NCI-H187 (cell line): ENCODE results near the gene CFAP100.

Experiments used
- DNase-seq, 2 experiments: peaks; one replicate each; lab custom pipeline; 2025; lab: John Stamatoyannopoulos, UW

The CFAP100 gene

DNA sequence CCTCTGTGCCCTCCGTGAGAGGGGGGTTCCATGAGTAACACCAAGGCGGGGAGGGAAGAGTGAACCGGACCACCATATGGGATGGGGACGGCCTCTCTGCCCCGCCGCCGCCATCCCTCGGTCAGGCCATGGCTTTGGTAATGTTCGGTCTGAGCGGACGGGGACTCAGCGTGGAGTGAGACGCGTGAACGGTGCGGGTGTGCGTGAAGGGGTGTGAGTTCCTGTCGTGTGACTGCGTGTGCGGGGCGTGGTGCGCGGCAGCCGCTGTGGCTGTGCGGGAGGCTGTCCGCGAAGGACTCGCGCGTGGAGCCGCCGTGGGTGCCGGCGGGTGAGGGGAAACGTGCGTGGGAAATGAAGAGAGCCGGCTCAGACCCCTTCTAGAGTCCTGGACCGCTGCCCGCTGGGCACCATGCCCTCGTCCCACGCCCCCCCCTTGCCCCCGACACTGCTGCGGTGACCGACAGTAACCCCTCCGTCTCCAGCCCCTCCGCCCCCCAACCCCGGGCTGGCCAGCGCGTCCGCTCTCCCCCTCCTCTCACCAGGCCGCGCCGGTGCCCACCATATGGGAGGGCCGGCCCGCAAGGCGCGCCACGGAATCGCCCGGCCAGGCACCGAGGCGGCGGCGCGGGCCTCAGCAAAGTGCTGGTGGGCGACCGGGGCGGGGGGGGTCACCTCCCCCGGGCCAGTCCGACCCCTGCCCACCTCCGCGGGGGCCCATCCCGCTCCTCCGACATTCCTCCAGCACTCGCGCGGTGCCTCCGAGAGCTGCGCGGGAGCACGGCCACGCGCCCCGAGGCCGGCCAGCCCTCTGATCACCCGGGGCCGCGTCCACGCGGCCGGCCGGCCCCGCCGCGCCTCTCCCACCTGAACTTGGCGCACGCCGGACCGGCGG, 38.1 kb upstream of the CFAP100 start:
- no peak for DNase-seq

DNA sequence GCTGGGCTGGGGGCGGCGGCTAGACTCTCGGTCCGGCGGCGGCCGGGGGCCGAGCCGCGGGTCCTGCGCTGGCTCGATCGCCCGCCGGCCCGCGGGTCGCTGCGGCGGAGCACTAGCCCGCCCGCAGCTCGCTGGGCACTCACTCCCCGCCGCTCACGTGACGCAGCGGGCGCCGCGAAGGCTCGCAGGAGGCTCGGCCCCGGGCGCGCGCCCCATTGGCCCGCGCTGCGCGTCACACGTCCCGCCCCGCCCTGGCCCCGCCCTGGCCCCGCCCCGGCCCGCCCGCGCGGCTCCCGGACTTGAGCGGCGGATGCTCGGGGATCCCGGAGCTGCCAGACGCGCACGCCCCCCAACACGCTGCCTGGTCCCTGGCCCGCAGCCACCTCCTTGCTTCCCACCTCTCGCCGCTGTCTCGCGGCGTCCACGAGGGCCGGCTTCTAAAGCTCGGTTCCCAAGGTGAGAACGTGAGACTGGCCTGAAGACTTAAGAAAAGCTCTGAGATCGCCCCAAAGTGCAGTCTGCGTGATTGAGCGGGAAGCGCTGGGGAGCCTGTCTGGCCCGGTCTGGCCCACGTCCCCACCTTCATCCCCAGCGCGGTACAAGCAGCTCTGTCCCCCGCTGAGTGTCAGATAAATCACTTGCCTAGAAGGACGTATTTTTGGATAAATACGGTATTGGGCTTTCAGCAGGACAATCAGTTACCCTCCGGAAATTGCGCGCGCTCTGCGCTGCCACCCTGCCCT, 37.2 kb upstream of the CFAP100 start, which contains the start of gene KLF15:
Gene KLF15 (minus strand): TSS at position 114 of the 743 bp plus-strand sequence. CDS start 4,486 bp downstream, outside the sequence.
- DNase-seq = peak; percentile 7 to 60

DNA sequence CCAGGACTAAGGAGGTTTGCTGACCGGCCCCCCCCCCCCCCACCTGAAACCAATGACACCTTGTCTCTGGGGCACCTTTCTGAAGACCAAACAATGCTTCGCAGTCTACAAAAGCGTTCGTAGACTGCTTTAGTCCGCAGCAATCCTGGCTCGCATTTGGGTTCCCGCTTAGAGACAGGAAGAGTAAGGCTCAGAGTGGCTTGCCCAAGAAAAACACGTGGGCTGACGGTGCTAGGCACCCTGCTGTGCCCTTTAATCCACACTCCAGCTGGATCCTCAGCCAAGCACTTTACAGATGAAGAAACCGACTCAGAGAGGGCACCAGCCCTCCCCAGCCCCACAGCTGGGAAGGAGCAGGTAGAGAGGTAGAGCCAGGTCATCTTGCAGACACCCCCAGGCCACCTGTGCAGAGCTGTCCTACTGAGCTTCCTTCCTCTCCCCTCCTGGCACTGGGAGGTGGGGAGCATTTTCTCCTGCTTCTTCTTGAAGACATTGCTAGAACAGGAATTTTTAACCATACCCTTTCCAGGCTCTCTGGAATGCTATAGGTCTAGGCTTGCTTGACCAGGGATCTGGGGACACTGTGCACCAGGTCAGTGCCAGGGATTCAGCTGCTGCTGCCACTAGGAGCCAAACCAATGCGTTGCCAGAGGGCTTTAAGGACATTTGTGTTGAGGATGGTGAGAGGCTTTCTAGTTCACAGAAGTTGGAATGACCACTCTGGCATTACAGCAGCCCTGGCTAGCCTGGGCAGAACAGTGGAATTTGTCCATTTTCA, 36.5 kb upstream of the CFAP100 start:
- no peak for DNase-seq

DNA sequence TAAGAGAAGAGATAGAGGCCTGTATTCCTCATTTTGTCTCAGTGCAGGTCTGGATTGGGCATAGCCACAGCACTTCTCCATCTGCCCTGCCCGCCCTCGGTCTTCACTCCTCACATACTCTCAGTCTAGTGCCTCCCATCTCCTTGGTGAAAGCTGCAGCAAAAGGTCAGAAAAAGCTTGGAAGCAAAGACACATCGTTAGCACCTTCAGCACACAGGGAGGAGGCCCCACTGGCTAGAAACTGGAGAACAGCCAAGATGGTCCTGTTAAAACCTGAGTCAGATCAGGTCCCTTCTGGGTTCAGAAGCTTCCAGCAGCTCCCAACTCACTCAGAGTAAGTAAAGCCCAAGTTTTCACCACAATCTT, 35.9 kb upstream of the CFAP100 start:
- no peak for DNase-seq

DNA sequence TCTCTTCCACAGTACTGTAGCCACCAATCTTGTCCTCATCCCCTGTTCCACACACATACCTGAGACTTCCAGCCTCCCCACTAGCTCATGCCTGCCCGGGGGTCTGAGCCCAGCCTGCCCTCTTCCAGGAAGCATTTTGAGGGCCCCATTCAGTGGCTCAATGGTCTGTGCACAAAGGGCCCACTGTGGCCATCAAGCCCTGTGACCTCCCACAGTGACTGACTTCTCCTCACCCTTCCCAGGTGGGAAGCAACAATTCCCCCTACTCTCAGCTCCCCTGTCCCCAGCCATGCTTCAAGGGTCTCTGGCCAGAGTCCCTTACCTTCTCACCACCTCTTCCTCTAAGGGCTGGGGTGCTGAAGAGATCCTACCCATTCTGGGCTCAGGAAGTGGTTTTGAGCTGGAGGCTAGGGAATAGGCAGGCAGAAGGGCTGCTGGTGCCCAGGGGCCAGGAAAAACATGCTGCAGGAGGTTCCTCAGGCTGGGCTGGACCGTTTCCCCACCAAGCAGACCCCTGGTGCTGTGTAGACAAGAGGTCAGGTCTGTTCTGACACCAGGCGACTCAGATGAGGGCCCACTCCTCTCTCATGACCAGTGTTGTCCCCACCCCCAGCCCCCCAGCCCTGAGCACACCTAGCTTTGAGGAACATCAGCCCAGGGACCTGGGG, 34.5 kb upstream of the CFAP100 start:
- no peak for DNase-seq

DNA sequence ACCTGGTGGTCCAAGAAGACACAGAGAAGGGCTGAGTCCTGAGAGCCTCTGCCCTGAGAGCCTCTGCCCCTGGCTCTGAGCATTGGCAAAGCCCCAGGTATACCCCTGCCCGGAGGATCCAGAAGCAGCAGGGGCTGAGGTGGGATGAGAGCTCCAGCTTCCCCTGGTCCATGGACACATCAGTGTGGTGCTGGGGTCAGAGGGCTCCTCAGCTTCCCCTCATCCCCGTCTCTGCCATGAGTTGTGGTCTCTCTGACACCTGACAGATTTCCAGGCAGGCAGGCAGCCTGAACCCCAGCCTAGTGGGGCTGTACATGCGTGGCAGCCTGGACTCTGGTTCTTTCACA, 34.0 kb upstream of the CFAP100 start:
- no peak for DNase-seq

DNA sequence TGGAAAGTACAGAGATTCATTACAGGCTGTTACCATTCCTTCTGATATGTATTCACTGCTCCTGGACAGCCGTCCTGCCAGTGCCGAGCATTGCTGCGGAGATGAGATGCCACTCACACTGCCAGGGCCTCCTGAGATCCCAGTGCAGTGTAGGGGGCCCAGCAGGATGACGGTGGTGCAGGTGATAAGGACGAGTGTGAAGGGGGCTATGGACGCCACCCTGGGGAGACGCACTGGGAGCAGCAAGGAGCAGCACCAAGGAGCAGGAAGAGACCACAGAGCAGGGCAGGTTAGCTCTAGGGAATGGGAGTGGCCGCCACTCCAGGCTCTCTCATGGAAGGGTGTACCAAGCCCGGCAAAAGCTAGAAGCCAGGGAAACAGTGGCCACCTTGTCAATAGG, 33.5 kb upstream of the CFAP100 start:
- no peak for DNase-seq

DNA sequence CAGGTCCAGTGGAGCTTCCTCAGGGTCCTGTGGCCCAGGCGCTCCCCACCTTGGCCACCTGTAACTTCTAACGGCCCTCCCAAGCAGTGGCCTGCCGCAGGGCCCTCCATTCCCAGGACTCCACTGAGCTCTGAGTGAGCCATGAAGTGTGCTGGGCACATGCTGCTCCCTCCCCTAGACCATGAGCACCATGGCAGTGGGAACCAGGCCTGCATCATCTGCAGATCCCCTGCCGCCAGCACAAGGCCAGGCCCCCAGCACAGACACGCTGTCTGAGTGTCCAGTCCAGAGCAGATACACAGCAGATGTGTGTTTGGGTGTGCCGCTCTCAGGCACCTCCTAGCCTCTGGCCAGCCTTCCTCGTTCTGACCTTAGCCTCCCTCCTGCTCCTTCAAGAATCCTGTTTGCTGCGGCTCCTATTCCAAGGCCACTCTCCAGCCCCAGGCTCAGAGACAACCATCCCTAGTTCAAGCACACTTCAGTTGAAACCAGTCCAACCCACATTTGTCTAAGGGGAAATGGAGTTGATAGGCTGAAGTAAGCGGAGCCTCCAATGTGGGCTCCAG, 30.5 kb upstream of the CFAP100 start:
- DNase-seq = no peak

DNA sequence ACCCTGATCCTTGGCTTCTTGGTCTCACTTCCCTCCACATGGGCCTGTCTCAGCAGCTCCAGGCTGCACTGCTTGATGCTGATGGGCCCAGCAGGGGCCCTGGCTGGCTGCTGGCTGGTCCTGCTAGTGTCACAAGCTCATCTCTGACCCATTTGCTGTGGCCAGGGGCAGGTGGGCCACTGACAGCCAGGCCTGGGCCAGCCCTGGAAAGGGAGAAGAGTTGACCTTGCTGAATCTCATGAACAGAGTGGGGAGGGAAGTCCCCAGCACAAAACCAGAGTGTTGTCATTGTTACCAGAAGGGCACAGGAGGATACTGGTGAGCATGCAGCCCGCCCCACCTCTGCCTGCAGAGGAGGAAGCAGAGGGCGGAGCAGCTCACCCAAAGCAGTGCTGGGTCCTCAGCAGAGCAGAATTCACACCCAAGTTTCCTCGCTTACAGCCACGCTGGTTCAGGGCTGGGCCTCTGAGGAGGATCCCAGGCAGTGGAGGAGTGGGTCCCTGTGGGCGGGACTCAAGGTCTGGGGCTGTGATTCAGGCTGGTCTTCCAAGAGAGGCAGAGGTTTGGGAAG, 29.9 kb upstream of the CFAP100 start:
- DNase-seq = no peak

DNA sequence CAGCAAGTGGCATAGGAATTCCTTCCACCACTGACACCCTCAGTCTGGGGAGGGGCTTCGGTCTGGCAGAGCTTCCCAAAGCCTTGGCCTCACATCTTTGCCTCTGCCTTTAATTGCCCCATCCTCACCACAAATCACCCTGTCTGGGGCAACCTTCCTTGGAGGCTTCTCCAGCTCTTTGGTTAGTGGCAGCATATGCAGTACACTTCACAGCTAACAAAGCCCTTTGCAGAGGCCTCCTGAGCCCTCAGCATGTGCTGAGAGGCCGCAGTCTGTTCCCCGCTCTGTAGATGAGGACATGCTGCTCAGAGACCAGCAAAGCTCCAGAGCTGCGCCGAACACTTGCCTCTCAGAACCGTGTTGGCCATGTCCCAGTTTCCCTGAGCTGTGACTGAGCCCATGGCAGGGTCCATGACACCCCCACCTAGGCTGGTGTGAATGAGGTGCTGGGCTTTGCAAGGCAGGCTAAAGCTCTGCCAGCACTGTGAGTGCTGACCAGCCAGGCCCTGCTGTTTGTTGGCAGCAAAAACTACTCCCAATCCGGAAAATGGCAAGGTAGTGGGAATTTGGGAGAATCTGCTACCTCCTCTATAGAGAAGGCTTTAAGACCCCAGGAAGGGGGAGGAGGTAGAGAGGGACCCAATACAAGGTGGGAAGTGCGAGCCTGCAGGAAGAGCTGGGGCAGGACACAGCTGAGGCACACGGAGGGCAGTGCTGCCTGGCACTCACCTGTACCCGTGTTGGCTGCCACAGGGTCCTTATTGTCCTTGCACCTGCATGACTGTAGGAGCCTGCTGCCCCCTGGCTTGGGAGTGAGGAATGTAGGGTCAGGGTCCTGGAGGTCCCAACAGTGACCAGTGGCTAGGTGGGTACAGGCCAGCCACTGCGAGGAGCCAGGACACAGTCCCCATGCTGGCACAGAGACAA, 29.1 kb upstream of the CFAP100 start:
- no peak for DNase-seq

DNA sequence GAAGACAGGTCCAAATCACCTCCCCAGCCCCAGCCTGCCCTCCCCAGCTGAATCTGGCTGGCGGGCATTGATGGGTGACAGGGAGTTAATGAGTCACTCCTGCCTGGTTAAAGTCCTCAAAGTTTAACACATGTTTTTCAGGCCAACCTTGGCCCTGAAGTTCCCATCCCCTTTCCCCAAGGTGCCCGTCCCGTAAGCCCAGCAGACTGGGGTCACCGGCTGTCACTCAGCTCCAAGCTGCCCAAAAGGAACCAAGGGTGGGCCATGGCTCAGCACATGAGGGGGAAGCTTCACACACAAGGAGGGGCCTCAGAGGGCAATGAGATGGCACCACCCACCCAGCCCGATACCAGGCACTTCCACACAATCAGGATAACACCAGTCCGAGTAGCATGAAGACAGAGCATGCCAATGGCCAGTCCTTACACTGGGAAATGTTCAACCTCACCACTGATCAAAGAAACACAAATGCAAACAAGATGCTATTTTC, 27.3 kb upstream of the CFAP100 start:
- no peak for DNase-seq

DNA sequence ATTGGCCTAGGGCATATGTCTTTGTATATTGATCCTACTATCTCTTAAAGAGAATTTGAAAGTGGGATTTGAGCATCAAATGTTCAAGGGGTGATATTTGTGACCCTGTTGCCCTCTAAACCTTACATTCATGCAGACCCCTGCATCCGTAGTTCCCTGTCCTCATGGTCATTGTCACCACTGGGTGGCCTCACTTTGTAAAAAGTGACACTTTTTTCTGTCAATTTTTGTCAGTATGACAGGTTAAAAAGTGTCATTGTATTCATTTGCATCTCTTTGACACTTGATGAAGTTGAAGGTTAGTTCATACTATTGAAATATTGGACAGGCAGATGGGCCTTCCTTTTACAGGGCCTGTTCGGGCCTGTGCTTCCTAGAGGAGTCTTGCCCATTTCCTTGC, 25.2 kb upstream of the CFAP100 start:
- DNase-seq = no peak

DNA sequence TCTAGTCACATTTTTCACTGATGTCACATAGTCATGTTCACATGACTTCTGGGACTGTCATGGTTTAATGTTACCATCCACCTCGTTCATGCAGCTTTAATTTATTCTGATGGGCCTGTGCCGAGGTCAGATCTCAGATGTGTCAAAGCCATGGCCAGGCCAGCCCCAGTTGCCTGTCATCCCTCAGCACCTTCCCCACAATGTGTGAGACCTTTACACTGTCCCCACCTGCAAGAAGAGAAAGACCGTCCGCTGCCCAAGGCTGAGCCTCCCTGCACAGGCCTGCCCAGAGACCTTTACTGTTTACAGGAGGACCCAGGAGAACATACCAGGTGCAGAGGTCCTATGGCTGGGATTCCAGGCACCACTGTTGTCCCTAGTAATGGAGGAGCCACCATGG, 24.7 kb upstream of the CFAP100 start:
- no peak for DNase-seq

DNA sequence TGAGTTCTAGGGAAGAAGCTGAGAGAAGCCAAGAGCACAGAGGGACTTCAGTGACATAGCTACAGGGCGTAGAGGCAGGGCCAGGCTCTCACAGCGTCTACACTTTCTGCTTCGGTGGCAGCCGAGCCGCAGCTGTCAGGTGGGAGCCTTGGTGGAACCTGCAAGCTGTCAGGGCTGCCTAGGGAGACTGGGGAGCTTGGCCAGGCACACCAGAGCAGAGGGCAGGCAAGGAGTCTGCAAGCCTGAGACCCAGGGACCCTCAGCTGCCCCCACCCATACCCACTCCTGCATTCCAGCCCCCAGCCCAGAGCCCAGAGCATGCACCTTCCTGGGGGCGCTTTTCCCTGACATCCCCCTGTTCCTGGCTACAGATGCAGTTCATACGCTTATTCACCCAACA, 24.1 kb upstream of the CFAP100 start:
- DNase-seq = no peak

DNA sequence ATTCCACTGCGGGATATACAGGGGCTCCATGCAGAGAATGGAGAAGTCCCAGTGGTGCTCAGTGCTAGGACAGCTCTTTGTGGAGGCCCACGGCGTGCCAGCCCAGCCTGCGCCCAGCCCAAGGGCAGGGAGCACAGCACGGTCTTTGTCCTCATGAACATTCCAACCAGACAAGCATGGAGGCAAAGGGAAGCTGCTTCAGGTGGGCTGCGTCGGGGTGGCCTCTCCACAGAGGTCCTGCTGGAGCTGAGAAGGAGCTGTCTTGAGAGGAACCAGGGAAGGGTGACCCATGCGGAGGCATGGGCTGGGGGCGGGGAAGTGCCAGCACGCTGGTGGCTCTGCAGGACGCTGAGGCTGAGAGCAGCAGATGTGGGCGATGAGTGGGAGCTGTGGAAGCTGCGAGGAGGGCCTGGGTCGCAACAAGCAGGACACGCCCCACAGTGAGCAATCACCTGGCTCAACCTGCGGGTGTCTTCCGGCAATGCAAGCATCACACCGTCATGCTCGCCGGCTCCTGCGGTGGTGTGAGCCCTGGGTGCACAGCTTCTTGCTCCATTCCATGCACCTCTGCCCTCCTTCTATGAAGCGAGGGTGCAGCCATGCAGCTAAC, 23.5 kb upstream of the CFAP100 start:
- no peak for DNase-seq

DNA sequence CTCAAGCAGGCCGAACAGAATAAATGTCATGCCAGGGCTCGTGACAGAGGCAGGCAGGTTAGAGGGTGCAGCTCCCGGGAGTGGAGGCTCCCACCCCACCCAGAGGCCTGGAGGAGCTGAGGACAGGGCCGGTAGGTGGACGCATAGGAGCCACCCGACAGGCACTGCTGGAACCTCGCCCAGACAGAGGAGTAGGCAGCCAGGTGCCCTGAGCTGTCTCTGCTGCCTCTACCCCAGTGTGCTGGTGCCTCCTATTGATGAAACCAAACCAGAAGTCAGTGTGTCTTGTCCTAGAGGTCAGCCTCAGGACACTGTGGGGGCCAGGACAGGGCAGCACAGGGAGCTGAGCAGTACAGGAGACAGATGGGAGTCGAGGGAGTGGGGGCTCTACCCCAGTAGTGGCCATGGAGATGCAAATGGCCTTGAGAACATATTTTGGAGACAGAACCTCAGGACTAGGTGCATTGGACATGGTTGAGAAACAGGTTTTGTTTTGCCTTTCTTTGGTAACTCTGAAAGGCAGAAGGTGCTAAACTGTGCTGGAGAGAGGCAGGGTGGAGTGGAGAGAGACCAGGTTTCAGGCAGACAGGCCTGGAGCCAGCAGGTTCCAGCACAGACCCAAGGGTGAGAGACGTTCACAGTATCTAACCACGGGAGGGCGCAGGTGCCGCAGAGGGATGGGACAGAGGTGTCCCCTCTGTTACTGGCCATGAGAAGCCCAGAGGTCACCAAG, 22.1 kb upstream of the CFAP100 start:
- no peak for DNase-seq

DNA sequence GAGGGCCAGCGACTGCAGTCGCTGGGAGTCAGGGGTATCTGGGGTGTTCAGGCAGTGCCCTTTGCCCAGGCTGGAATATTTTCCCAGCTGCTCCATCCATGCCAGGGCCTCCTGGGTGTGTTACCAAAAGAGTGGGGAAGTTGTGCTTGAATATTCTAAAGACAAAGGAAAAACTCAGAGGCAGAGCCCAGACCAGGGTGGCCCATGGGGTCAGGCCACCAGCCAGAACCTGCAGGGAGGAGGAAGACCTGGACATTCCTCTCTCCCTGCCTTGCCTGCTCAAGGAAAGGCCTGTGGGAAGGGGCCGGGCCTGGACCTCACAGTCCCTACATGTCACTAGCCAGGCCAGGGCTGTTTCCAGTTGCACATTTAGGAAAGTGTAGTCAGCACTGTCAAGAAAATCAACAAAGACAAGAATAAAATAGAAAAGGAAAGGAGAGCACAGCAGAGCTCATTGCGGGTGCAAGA, 21.5 kb upstream of the CFAP100 start:
- DNase-seq = no peak

DNA sequence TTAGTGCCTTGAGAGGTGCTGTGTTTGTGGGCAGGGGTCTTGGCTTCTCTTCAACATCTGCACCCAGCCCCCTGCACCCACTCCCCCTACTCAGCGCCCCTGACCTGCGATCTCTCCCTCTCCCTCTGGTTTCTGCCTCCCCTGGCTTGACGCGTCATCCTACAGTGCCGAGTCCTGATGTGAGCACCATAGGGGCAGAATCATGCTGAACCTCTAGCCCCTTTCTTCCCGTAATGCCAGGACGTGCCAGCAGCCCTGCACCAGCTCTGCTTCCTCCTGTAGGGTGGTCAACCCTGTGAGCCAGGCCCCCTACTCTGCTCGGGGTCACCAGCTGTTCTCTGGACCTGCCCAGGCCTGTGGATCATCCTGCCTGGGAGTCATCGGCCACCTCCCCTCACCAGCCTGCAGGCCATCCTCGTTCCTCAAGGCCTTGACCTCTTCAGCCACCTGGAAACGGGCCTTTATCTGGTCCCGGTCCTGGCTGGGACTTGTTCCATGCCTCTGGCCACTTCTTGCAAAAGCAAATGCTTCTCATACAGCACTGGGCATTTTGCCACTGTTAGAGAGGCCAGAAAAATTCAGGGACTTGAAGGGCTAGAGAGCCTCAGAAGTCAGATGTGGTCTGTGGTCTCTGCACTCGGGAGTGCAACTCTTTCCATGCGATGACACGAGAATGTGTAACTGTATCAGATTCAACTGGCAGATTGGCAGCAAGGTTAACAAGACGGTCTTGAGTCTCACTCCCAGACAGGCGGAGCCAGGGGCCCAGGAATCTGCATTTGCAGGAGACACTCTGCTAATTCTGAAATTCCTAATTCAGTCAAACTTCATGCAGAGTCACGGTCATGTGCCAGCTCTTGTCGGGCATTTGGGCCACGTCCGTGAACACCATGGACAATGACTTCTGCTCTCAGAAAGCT, 20.8 kb upstream of the CFAP100 start:
- DNase-seq = no peak
